Gastrocnemius medialis (tissue), 4 donors: ENCODE results near the gene DDIT4.

Experiments used
- CTCF ChIP-seq, 5 experiments: fragments of 450-650 bp in 3 of 5; fragments of 200-600 bp in 2 of 5; sonication (generic) in 2 of 5; IDR thresholded peaks in 4 of 5; conservative IDR thresholded peaks in 1 of 5; 1 replicate in 4 of 5; 2 replicates in 1 of 5; pipeline ENCODE4 v1.5.1; 2016 to 2019; ENCODE audit warnings: antibody characterized with exemption in 5 of 5, mild to moderate bottlenecking in 3 of 5, moderate library complexity in 3 of 5
- POLR2A ChIP-seq, 2 donors: fragments of 450-650 bp; IDR thresholded peaks; one replicate each; pipeline ENCODE4 v1.6.1; 2017; ENCODE audit warnings: antibody characterized with exemption in 2 of 2, mild to moderate bottlenecking in 2 of 2, moderate library complexity in 2 of 2

DNA sequence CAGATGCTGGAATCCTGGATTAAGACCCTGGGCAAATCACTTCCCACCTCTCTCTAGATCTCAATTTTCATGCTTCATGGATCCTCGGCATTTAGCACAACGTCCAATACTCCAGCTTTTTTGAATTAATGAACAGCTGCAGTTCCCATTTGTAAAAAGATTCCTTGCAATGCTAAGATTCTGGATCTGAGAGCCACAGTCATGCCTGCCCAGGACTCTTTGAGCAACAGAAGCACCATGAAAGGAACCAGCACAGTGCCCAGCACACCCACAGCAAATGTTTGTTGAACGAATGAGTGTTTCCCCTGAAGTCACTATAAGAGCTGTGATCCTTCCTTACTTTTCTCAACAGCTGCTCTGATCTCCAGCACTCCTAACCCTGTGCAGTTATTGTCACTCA lies 20.8 kb upstream of the DDIT4 start:
- TF ChIP-seq CTCF (IDR thresholded peaks at IDR 0.05 in 4 of 5, conservative IDR thresholded peaks at IDR 0.05 in 1 of 5) (no peak), POLR2A (IDR thresholded peaks at IDR 0.05) (no peak)
